GM12878 (cell line): ENCODE results near the gene SAMD9. TPM values are rescaled to one million over a fixed set of nuclear protein-coding genes. Genes with fewer than 3 reads are reported as not detected.

Experiments used
- ATAC-seq: fragments of 200-7000 bp; cut with Tn5 transposase; 3 replicates; pipeline ENCODE4 v1.9.1; 2020; ENCODE audit warnings: mild to moderate bottlenecking, moderate library complexity
- BruUV-seq: library from RNA; stranded (reverse); fragments of 400-500 nt; replicated peaks from 2 replicates; lab custom pipeline; 2021; lab: Mats Ljungman, UMichigan
- CTCF ChIA-PET: fragments of 300-600 bp; sonication (Branson Sonifier 250); formaldehyde crosslinking; extraction: SDS; loops from one replicate; lab custom pipeline; 2021; ENCODE audit warnings: inconsistent platforms; lab: Yijun Ruan, JAX
- POLR2A ChIA-PET: fragments of 350-600 bp; formaldehyde crosslinking; extraction: SDS; loops from one replicate; lab custom pipeline; 2021; ENCODE audit warnings: inconsistent platforms; lab: Charles Lee
- RAD21 ChIA-PET: fragments of 300-600 bp; sonication (Branson Sonifier 250); formaldehyde crosslinking; loops from one replicate; lab custom pipeline; 2023; ENCODE audit warnings: antibody characterized with exemption; ENCODE audit not compliant: unreplicated experiment; lab: Charles Lee
- SMC1A ChIA-PET: fragments of 300-600 bp; sonication (Branson Sonifier 250); formaldehyde crosslinking; loops from one replicate; lab custom pipeline; 2023; ENCODE audit not compliant: unreplicated experiment, uncharacterized antibody; lab: Charles Lee
- DNase-seq: peaks from one replicate; pipeline ENCODE4 v3.0.0-alpha.2; 2011; ENCODE audit warnings: low read depth, low spot score
- FAIRE-seq: peaks from 3 replicates; lab custom pipeline; 2011; peaks lifted over from hg19 to GRCh38; lab: Jason Lieb, UNC
- H2AFZ ChIP-seq: 2 replicates; pipeline ENCODE4 v1.6.0; 2011; ENCODE audit warnings: low read depth, low read length, control low read depth; ENCODE audit not compliant: control insufficient read depth
- H3K27ac ChIP-seq: 2 replicates; pipeline ENCODE4 v1.5.1; 2011; ENCODE audit warnings: control low read depth; ENCODE audit not compliant: control insufficient read depth, insufficient read depth
- H3K27me3 ChIP-seq, 2 experiments: replicated peaks in 1 of 2; 2 replicates each; pipeline versions ENCODE4 v1.6.0 to v1.6.1; 2011; ENCODE audit warnings: low read length in 1 of 2; ENCODE audit not compliant: control insufficient read depth in 2 of 2, insufficient read depth in 2 of 2
- H3K36me3 ChIP-seq, 2 experiments: 2 replicates each; pipeline ENCODE4 v1.5.1; 2011; ENCODE audit warnings: low read length in 1 of 2; ENCODE audit not compliant: control insufficient read depth in 2 of 2, insufficient read depth in 2 of 2
- H3K4me1 ChIP-seq: 2 replicates; pipeline ENCODE4 v1.6.1; 2011; ENCODE audit warnings: mild to moderate bottlenecking, low read length, moderate library complexity, mixed read lengths; ENCODE audit not compliant: control insufficient read depth, insufficient read depth
- H3K4me2 ChIP-seq: 2 replicates; pipeline ENCODE4 v1.6.0; 2011; ENCODE audit warnings: control low read depth; ENCODE audit not compliant: control insufficient read depth, insufficient read depth
- H3K4me3 ChIP-seq: fragments of 200-600 bp; sonication (generic); 2 replicates; pipeline ENCODE4 v1.5.1; 2016
- H3K79me2 ChIP-seq: 2 replicates; pipeline ENCODE4 v1.6.0; 2011; ENCODE audit warnings: low read length; ENCODE audit not compliant: control insufficient read depth, insufficient read depth
- H3K9ac ChIP-seq: 2 replicates; pipeline ENCODE4 v1.8.0; 2011; ENCODE audit warnings: low read length, control low read depth, mixed read lengths; ENCODE audit not compliant: control insufficient read depth, insufficient read depth
- H3K9me3 ChIP-seq: replicated peaks from 3 replicates; pipeline ENCODE4 v1.5.1; 2011; ENCODE audit warnings: mild to moderate bottlenecking, low read length; ENCODE audit not compliant: control insufficient read depth, insufficient read depth
- H4K20me1 ChIP-seq: 2 replicates; pipeline ENCODE4 v1.6.0; 2011; ENCODE audit not compliant: control insufficient read depth, insufficient read depth
- ASH2L ChIP-seq: fragments of 300-600, 200-600 bp; sonication (generic); IDR thresholded peaks from 2 replicates; pipeline ENCODE4 v1.6.1; 2017; ENCODE audit warnings: low read depth, mild to moderate bottlenecking, borderline replicate concordance
- JUNB ChIP-seq: IDR thresholded peaks from 2 replicates; pipeline ENCODE4 v1.6.1; 2016; ENCODE audit warnings: antibody characterized with exemption, mild to moderate bottlenecking
- MEF2B ChIP-seq: fragments of 450-650 bp; IDR thresholded peaks from 2 replicates; pipeline ENCODE4 v1.6.1; 2018; ENCODE audit warnings: mild to moderate bottlenecking, moderate library complexity; ENCODE audit not compliant: partially characterized antibody, poor library complexity, severe bottlenecking
- PAX8 ChIP-seq: fragments of 450-650 bp; IDR thresholded peaks from 2 replicates; pipeline ENCODE4 v1.6.1; 2017; ENCODE audit warnings: mild to moderate bottlenecking, moderate library complexity
- SIN3A ChIP-seq: IDR thresholded peaks from 2 replicates; pipeline ENCODE4 v1.6.1; 2012; ENCODE audit warnings: low read depth, low read length, improper control_type of control experiment
- SPI1 ChIP-seq: IDR thresholded peaks from 2 replicates; pipeline ENCODE4 v1.6.1; 2011; ENCODE audit warnings: low read depth, mild to moderate bottlenecking, low read length, moderate library complexity, borderline replicate concordance; ENCODE audit not compliant: insufficient read depth
- TAF1 ChIP-seq: IDR thresholded peaks from 2 replicates; pipeline ENCODE4 v1.6.1; 2011; ENCODE audit warnings: mild to moderate bottlenecking, low read depth, low read length, borderline replicate concordance
- WGBS: methylation state at CpG from one replicate; pipeline ENCODE4 v1.1.6; 2016; ENCODE audit warnings: low lambda C conversion rate; ENCODE audit not compliant: insufficient replicate concordance, insufficient coverage; ENCODE audit errors: missing lambda C conversion rate; 5-methylcytosine and 5-hydroxymethylcytosine counted together
- in situ Hi-C: fragments of 300-500 bp; cut with MboI; formaldehyde crosslinking; loops from 9 replicates; pipeline ENCODE4 v1.14.3; 2018; ENCODE audit warnings: mixed read lengths
- intact Hi-C: fragments of 100-400 bp; cut with micrococcal nuclease; formaldehyde crosslinking; loops from one replicate; pipeline ENCODE4 v1.14.2; 2022; ENCODE audit not compliant: unreplicated experiment
- polyA plus RNA-seq, 11 experiments: library from polyadenylated mRNA; depleted of rRNA in 4 of 11; unstranded in 6 of 11; stranded (reverse) in 5 of 11; fragments of >200 nt; fragmentation: Nextera tagmentation in 4 of 11; fragmentation: Illumina TruSeq in 1 of 11; extraction: Ambion mirVana in 4 of 11; extraction: Trizol in 1 of 11; gene quantifications; 1 replicate in 1 of 11; 2 replicates in 10 of 11; pipeline versions ENCODE4 v1.2.1 to v1.2.3, GENCODE V29; 2011 to 2016; ENCODE audit warnings: inconsistent platforms in 2 of 11, missing spikeins in 2 of 11, low read depth in 1 of 11
- total RNA-seq, 4 experiments: library from RNA; depleted of rRNA in 3 of 4; stranded (reverse); fragments of >200 nt in 3 of 4; fragmentation: Illumina TruSeq in 1 of 4; extraction: Trizol in 1 of 4; gene quantifications; 2 replicates each; pipeline versions ENCODE4 v1.2.1 to v1.2.3, GENCODE V29; 2013 to 2021
- TF ChIP-seq, protein P1 (sequence below): IDR thresholded peaks from 2 replicates; pipeline ENCODE4 v1.6.1; 2012; ENCODE audit warnings: improper control_type of control experiment, low read depth, low read length; ENCODE audit not compliant: insufficient replicate concordance
- TF ChIP-seq, protein P2 (sequence below): fragments of 450-650 bp; IDR thresholded peaks from 2 replicates; pipeline ENCODE4 v1.6.1; 2016; ENCODE audit warnings: mild to moderate bottlenecking, moderate library complexity, borderline replicate concordance

SAMD9 gene
- total and polyA plus RNA-seq, 10 of the 15 experiments (the other 5 are each of a cell fraction or from before 2014, with no cell fraction given): 6.4 to 37.1 (median 15.1) TPM

DNA sequence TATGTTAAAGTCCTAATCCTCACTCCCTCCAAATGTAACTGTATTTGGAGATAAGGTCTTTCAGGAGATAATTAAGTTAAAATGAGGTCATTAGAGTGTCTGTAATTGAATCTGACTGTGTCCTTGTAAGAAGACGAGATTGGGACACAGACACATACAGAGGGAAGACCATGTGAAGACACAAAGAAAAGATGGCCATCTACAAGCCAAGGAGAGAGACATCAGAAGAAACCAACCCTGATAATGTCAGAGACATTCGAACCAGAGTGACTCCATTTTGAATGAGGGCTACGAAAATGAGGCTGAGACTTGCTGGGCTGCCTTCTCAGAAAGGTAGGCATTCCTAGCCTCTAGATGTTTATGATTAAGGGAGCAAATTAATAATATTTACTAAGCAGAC is 30.9 kb upstream of the SAMD9 start (continued):
- TF ChIP-seq MEF2B: peak; percentile 11

DNA sequence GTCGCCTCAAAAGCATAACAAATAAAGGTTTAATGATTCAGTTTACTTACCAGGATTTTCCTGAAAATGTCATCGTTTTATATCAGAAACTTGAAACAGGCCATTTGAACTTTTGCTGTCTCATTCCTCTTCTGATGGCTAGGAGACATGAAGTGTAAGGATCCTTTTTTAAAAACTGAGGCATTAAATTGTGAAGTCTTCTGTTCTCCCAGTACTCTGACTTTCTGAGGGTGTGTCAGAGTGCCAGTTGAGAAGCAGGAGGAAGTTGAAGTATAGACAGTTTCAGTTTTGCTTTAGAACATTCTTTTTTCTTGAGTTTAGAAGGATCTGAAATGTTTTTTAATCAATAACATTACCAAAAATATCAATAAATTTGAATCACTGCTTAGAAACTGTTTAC is 30.4 kb upstream of the SAMD9 start, which contains the start of gene SAMD9L:
SAMD9L (minus strand) TSS at position 242 of the 400 bp plus-strand sequence. CDS start 12,414 bp downstream, outside the sequence.
- Histone ChIP-seq H3K4me1 (peaks cover 10% of the 10 kb centered on the region; the same call in 1 of the 2 replicates), H2AFZ (peak within 1 kb of the TSS; percentile 93), H3K4me2 (peak within 1 kb of the TSS; percentile 72), H3K27ac (peak within 1 kb of the TSS; percentile 84), H3K9ac (peak within 1 kb of the TSS; percentile 63), H3K36me3 (peaks cover 0 to 23% of the 10 kb centered on the region in 2 experiments; a peak in 3 of 4 replicates), H4K20me1 (no peaks in the 10 kb centered on the region), H3K4me3 (peak within 1 kb of the TSS; percentile 91), H3K27me3 (no peaks in the 10 kb centered on the region), H3K9me3 (no peaks in the 10 kb centered on the region), H3K79me2 (peaks cover 32% of the 10 kb centered on the region)
- DNase-seq (no peak), FAIRE-seq (no peak), ATAC-seq (peak; percentile 79)
- ChIA-PET SMC1A (interaction anchor here (1.5 to 5.8 kb wide), 5 partner anchors 17 to 111 kb away, joined by 3 to 58 read pairs (median 4); partner anchors contain the start of genes HEPACAM2 and SAMD9), CTCF (interaction anchor here (1.1 to 2.0 kb wide), 4 partner anchors 10 to 83 kb away, joined by 3 to 10 read pairs (median 4); no protein-coding TSS in a partner anchor), POLR2A (interaction anchor here (4.2 kb wide), 1 partner anchor 31 kb away, joined by 33 read pairs; the partner anchor contains the start of gene SAMD9), RAD21 (interaction anchor here (2.6 to 4.7 kb wide), 2 partner anchors 17 to 30 kb away, joined by 9 to 35 read pairs; partner anchors contain the start of gene SAMD9)
- TF ChIP-seq JUNB: 0 out of 2 replicates have a peak, but pooled peaks have one; percentile 2
- 0 out of 2 replicates have a peak, but pooled peaks have one; percentile 45 for TF ChIP-seq SIN3A
- TF ChIP-seq, protein P1, sequence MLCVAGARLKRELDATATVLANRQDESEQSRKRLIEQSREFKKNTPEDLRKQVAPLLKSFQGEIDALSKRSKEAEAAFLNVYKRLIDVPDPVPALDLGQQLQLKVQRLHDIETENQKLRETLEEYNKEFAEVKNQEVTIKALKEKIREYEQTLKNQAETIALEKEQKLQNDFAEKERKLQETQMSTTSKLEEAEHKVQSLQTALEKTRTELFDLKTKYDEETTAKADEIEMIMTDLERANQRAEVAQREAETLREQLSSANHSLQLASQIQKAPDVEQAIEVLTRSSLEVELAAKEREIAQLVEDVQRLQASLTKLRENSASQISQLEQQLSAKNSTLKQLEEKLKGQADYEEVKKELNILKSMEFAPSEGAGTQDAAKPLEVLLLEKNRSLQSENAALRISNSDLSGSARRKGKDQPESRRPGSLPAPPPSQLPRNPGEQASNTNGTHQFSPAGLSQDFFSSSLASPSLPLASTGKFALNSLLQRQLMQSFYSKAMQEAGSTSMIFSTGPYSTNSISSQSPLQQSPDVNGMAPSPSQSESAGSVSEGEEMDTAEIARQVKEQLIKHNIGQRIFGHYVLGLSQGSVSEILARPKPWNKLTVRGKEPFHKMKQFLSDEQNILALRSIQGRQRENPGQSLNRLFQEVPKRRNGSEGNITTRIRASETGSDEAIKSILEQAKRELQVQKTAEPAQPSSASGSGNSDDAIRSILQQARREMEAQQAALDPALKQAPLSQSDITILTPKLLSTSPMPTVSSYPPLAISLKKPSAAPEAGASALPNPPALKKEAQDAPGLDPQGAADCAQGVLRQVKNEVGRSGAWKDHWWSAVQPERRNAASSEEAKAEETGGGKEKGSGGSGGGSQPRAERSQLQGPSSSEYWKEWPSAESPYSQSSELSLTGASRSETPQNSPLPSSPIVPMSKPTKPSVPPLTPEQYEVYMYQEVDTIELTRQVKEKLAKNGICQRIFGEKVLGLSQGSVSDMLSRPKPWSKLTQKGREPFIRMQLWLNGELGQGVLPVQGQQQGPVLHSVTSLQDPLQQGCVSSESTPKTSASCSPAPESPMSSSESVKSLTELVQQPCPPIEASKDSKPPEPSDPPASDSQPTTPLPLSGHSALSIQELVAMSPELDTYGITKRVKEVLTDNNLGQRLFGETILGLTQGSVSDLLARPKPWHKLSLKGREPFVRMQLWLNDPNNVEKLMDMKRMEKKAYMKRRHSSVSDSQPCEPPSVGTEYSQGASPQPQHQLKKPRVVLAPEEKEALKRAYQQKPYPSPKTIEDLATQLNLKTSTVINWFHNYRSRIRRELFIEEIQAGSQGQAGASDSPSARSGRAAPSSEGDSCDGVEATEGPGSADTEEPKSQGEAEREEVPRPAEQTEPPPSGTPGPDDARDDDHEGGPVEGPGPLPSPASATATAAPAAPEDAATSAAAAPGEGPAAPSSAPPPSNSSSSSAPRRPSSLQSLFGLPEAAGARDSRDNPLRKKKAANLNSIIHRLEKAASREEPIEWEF: no peak
- TF ChIP-seq ASH2L: no peak
- TF ChIP-seq TAF1: 0 out of 2 replicates have a peak, but pooled peaks have one; percentile 17
- peak; percentile 18; the same call in 1 of the 2 replicates for TF ChIP-seq SPI1
- no peak for TF ChIP-seq PAX8
- TF ChIP-seq, protein P2, sequence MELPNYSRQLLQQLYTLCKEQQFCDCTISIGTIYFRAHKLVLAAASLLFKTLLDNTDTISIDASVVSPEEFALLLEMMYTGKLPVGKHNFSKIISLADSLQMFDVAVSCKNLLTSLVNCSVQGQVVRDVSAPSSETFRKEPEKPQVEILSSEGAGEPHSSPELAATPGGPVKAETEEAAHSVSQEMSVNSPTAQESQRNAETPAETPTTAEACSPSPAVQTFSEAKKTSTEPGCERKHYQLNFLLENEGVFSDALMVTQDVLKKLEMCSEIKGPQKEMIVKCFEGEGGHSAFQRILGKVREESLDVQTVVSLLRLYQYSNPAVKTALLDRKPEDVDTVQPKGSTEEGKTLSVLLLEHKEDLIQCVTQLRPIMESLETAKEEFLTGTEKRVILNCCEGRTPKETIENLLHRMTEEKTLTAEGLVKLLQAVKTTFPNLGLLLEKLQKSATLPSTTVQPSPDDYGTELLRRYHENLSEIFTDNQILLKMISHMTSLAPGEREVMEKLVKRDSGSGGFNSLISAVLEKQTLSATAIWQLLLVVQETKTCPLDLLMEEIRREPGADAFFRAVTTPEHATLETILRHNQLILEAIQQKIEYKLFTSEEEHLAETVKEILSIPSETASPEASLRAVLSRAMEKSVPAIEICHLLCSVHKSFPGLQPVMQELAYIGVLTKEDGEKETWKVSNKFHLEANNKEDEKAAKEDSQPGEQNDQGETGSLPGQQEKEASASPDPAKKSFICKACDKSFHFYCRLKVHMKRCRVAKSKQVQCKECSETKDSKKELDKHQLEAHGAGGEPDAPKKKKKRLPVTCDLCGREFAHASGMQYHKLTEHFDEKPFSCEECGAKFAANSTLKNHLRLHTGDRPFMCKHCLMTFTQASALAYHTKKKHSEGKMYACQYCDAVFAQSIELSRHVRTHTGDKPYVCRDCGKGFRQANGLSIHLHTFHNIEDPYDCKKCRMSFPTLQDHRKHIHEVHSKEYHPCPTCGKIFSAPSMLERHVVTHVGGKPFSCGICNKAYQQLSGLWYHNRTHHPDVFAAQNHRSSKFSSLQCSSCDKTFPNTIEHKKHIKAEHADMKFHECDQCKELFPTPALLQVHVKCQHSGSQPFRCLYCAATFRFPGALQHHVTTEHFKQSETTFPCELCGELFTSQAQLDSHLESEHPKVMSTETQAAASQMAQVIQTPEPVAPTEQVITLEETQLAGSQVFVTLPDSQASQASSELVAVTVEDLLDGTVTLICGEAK: no peak
- BruUV-seq: no TSS peak
- intact Hi-C loops (loop anchor here (1.0 kb wide), 2 partner anchors 17 to 80 kb away; no protein-coding TSS in a partner anchor), in situ Hi-C loops (no loop called here)
- WGBS: 0% methylated on average over 2 of the region's 2 CpGs
